GM23248 (cell line): ENCODE results near the gene ADAM33.

Experiments
- EZH2 ChIP-seq: fragments of 200-600 bp; sonication (generic); IDR thresholded peaks from 2 replicates; pipeline ENCODE4 v1.6.1; 2018; ENCODE audit warnings: antibody characterized with exemption, mild to moderate bottlenecking; ENCODE audit not compliant: insufficient read depth, poor library complexity, severe bottlenecking
- EZH2phosphoT487 ChIP-seq: fragments of 200-600 bp; sonication (generic); IDR thresholded peaks from 2 replicates; pipeline ENCODE4 v1.6.1; 2018; ENCODE audit warnings: antibody characterized with exemption, moderate library complexity, mild to moderate bottlenecking, low read depth; ENCODE audit not compliant: insufficient read depth

GRCh38 chr20:3660262-3661059, 21.3 kb downstream of the ADAM33 start:
- no peak for TF ChIP-seq EZH2phosphoT487
- peak; percentile 54 for TF ChIP-seq EZH2
